HCT116 (cell line): ENCODE data around the gene C4orf54. TPM values are rescaled to one million over a fixed set of nuclear protein-coding genes. Genes with fewer than 3 reads are reported as not detected.

Experiments used
- ATAC-seq: fragments of 200-7000 bp; cut with Tn5 transposase; 2 replicates; pipeline ENCODE4 v1.9.1; 2020; ENCODE audit warnings: mild to moderate bottlenecking, moderate library complexity
- Bru-seq: library from RNA; stranded (reverse); fragments of 400-500 nt; gene quantifications from one replicate; lab custom pipeline; 2021; lab: Mats Ljungman, UMichigan
- BruChase-seq, 2 experiments: library from RNA; stranded (reverse); fragments of 400-500 nt; gene quantifications; one replicate each; lab custom pipeline; 2021; lab: Mats Ljungman, UMichigan
- BruUV-seq: library from RNA; stranded (reverse); fragments of 400-500 nt; replicated peaks from 2 replicates; lab custom pipeline; 2021; lab: Mats Ljungman, UMichigan
- CTCF ChIA-PET: fragments of 300-600 bp; sonication (Branson Sonifier 250); formaldehyde crosslinking; loops from one replicate; lab custom pipeline; 2021; ENCODE audit warnings: antibody characterized with exemption; lab: Charles Lee
- POLR2A ChIA-PET: fragments of 300-600, 350-600 bp; sonication (Branson Sonifier 250); formaldehyde crosslinking; loops from one replicate; lab custom pipeline; 2021; ENCODE audit warnings: antibody characterized with exemption; lab: Charles Lee
- RAD21 ChIA-PET, 2 experiments: fragments of 300-600 bp; sonication (Branson Sonifier 250); formaldehyde crosslinking; loops; one replicate each; lab custom pipeline; 2023; ENCODE audit warnings: low total read pairs in 2 of 2; ENCODE audit not compliant: uncharacterized antibody in 2 of 2, unreplicated experiment in 2 of 2, low non-redundant PET in 1 of 2; lab: Charles Lee
- DNase-seq: peaks from one replicate; pipeline ENCODE4 v3.0.0-alpha.2; 2010; ENCODE audit warnings: low read depth, low spot score
- H2AFZ ChIP-seq: fragments of 200-600 bp; shearing (Covaris generic), sonication (generic); 2 replicates; pipeline ENCODE4 v1.6.1; 2017; ENCODE audit warnings: low read depth, mixed run types, mixed read lengths, antibody characterized with exemption, low read length; ENCODE audit not compliant: poor library complexity, severe bottlenecking
- H3K27ac ChIP-seq: 2 replicates; pipeline ENCODE4 v1.5.1; 2012; ENCODE audit warnings: low read depth, low read length
- H3K27me3 ChIP-seq: fragments of 200-600 bp; sonication (generic); 2 replicates; pipeline ENCODE4 v1.6.1; 2016; ENCODE audit warnings: mixed run types, low read length, mixed read lengths; ENCODE audit not compliant: insufficient read depth
- H3K36me3 ChIP-seq, 2 experiments: fragments of 200-500 bp in 1 of 2; fragments of 200-600 bp in 1 of 2; sonication (Bioruptor generic) in 1 of 2; sonication (generic) in 1 of 2; 2 replicates each; pipeline versions ENCODE4 v1.5.1 to v1.6.1; 2014 to 2016; ENCODE audit warnings: low read length in 2 of 2, inconsistent platforms in 1 of 2, mixed read lengths in 1 of 2, mixed run types in 1 of 2; ENCODE audit not compliant: insufficient read depth in 2 of 2, control insufficient read depth in 1 of 2
- H3K4me1 ChIP-seq, 2 experiments: fragments of 200-600 bp in 1 of 2; sonication (generic) in 1 of 2; 2 replicates each; pipeline versions ENCODE4 v1.5.1 to v1.6.1; 2012 to 2017; ENCODE audit warnings: low read length in 2 of 2, inconsistent platforms in 1 of 2, mild to moderate bottlenecking in 1 of 2, mixed read lengths in 1 of 2, mixed run types in 1 of 2, moderate library complexity in 1 of 2; ENCODE audit not compliant: insufficient read depth in 2 of 2, control insufficient read depth in 1 of 2
- H3K4me2 ChIP-seq: fragments of 200-600 bp; sonication (generic); 2 replicates; pipeline ENCODE4 v1.6.1; 2017; ENCODE audit warnings: mixed run types, low read length, mixed read lengths
- H3K4me3 ChIP-seq, 2 experiments: fragments of 200-600 bp in 1 of 2; sonication (generic) in 1 of 2; replicated peaks in 1 of 2; 2 replicates each; pipeline ENCODE4 v1.5.1; 2011 to 2016; ENCODE audit warnings: low read length in 2 of 2, control low read depth in 1 of 2, low read depth in 1 of 2, mild to moderate bottlenecking in 1 of 2, mixed read lengths in 1 of 2, mixed run types in 1 of 2
- H3K79me2 ChIP-seq: fragments of 200-600 bp; sonication (generic); 2 replicates; pipeline ENCODE4 v1.6.1; 2017; ENCODE audit warnings: mild to moderate bottlenecking, mixed run types, low read length, moderate library complexity, mixed read lengths; ENCODE audit not compliant: insufficient read depth
- H3K9ac ChIP-seq: fragments of 200-600 bp; sonication (generic); 2 replicates; pipeline ENCODE4 v1.6.1; 2016; ENCODE audit warnings: low read length, mixed read lengths
- H3K9me2 ChIP-seq: fragments of 200-600 bp; sonication (generic), shearing (Covaris generic); 2 replicates; pipeline ENCODE4 v1.6.1; 2017; ENCODE audit warnings: mixed run types, mild to moderate bottlenecking, moderate library complexity; ENCODE audit not compliant: insufficient read depth
- H3K9me3 ChIP-seq, 2 experiments: fragments of 200-500 bp in 1 of 2; fragments of 200-600 bp in 1 of 2; sonication (Bioruptor generic) in 1 of 2; sonication (generic) in 1 of 2; 2 replicates each; pipeline ENCODE4 v1.6.1; 2014 to 2017; ENCODE audit warnings: low read length in 2 of 2, mixed read lengths in 2 of 2, inconsistent platforms in 1 of 2, low read depth in 1 of 2, mild to moderate bottlenecking in 1 of 2, mixed run types in 1 of 2, moderate library complexity in 1 of 2; ENCODE audit not compliant: control insufficient read depth in 1 of 2, insufficient read depth in 1 of 2
- H4K20me1 ChIP-seq: fragments of 200-600 bp; sonication (generic), shearing (Covaris generic); 2 replicates; pipeline ENCODE4 v1.6.1; 2017; ENCODE audit warnings: mixed run types, mild to moderate bottlenecking, moderate library complexity; ENCODE audit not compliant: insufficient read depth
- ATF3 ChIP-seq: IDR thresholded peaks from 2 replicates; pipeline ENCODE4 v1.6.1; 2012
- CEBPB ChIP-seq: IDR thresholded peaks from 2 replicates; pipeline ENCODE4 v1.6.1; 2012; ENCODE audit warnings: low read depth
- ELF1 ChIP-seq: IDR thresholded peaks from 2 replicates; pipeline ENCODE4 v1.6.1; 2012; ENCODE audit warnings: low read depth, borderline replicate concordance
- EZH2 ChIP-seq: fragments of 200-600 bp; sonication (generic); IDR thresholded peaks from 2 replicates; pipeline ENCODE4 v1.6.1; 2017; ENCODE audit warnings: antibody characterized with exemption, mixed run types
- EZH2phosphoT487 ChIP-seq: fragments of 200-600 bp; IDR thresholded peaks from 2 replicates; pipeline ENCODE4 v1.6.1; 2018; ENCODE audit warnings: antibody characterized with exemption, borderline replicate concordance
- POLR2AphosphoS5 ChIP-seq: IDR thresholded peaks from 2 replicates; pipeline ENCODE4 v1.6.1; 2011; ENCODE audit warnings: mild to moderate bottlenecking, low read depth, low read length, moderate library complexity
- REST ChIP-seq: IDR thresholded peaks from 2 replicates; pipeline ENCODE4 v1.6.1; 2012; ENCODE audit warnings: low read depth
- SP1 ChIP-seq: IDR thresholded peaks from 2 replicates; pipeline ENCODE4 v1.6.1; 2012; ENCODE audit warnings: low read depth
- TCF7L2 ChIP-seq: IDR thresholded peaks from 2 replicates; pipeline ENCODE4 v1.7.0; 2011; ENCODE audit warnings: borderline replicate concordance, inconsistent platforms; ENCODE audit not compliant: insufficient read depth, insufficient read length; ENCODE audit errors: extremely low read depth
- ZNF274 ChIP-seq: fragments of 200-500 bp; sonication (Bioruptor generic); IDR thresholded peaks from 2 replicates; pipeline ENCODE4 v1.6.1; 2014; ENCODE audit warnings: mild to moderate bottlenecking, low read depth, low read length, inconsistent platforms
- intact Hi-C: fragments of 100-400 bp; cut with micrococcal nuclease; formaldehyde crosslinking; loops from 2 replicates; pipeline ENCODE4 v1.10.0; 2022
- long read RNA-seq: library from polyadenylated mRNA; unstranded; transcript quantifications from one replicate; pipeline ENCODE4 v2.0.0, GENCODE V29; 2021; ENCODE audit not compliant: unreplicated experiment
- polyA plus RNA-seq: library from polyadenylated mRNA; unstranded; fragments of >200 nt; gene quantifications from 2 replicates; pipeline ENCODE4 v1.2.1, GENCODE V29; 2012; ENCODE audit warnings: missing spikeins
- total RNA-seq: library from RNA; stranded (reverse); gene quantifications from one replicate; pipeline ENCODE4 v1.2.1, GENCODE V29; 2021; ENCODE audit not compliant: unreplicated experiment
- TF ChIP-seq, protein P1 (sequence below), 3 experiments: fragments of 200-600 bp in 1 of 3; sonication (generic) in 1 of 3; IDR thresholded peaks in 2 of 3; conservative IDR thresholded peaks in 1 of 3; 2 replicates each; pipeline ENCODE4 v1.5.1; 2012 to 2017; ENCODE audit warnings: low read depth in 2 of 3, low read length in 2 of 3, antibody characterized with exemption in 1 of 3, borderline replicate concordance in 1 of 3, control low read depth in 1 of 3, mild to moderate bottlenecking in 1 of 3, mixed read lengths in 1 of 3, mixed run types in 1 of 3, moderate library complexity in 1 of 3; ENCODE audit not compliant: insufficient read depth in 1 of 3
- TF ChIP-seq, protein P2 (sequence below): IDR thresholded peaks from 2 replicates; pipeline ENCODE4 v1.6.1; 2012
- TF ChIP-seq, protein P3 (sequence below): IDR thresholded peaks from 2 replicates; pipeline ENCODE4 v1.6.1; 2011; ENCODE audit warnings: mild to moderate bottlenecking, low read length, moderate library complexity; ENCODE audit not compliant: insufficient replicate concordance; ENCODE audit errors: extremely low read depth

Gene C4orf54
- not detected for total RNA-seq
- polyA plus RNA-seq, result under 0.01 TPM in 1 of 2 replicates, not detected in the other
- not detected for Bru-seq, nascent RNA
- percentile 8 among the genes with signal in this experiment for BruChase-seq, experiment 1, labeled RNA remaining after a 6-hour chase
- percentile 5 among the genes with signal in this experiment for BruChase-seq, experiment 2, labeled RNA remaining after a 2-hour chase
- long read RNA-seq, result 0 reads

DNA sequence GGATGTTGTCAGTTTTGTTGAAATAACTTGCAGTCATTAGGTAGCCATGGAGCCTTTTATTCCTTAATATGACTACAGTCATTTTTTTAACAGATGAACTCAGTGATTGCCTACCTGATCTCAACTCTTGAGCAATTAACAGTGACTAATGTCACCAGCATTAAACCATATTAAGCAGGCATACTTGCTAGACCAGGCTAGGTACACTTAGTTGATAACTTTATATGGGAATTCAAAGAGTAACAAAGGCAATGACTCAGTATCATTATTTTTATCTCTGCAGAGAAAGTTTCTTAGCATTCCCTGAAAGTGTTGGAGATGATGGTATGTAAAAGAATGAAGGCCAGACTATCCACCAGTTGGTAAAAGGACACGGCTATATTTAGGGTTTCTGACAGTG is at the start of gene C4orf54:
Gene C4orf54 (minus strand): TSS at position 31 of the 400 bp plus-strand sequence. CDS start 3,180 bp downstream, outside the sequence.
- TF ChIP-seq ATF3, result no peak
- no peak for TF ChIP-seq EZH2phosphoT487
- no peak for TF ChIP-seq TCF7L2
- no peak for TF ChIP-seq EZH2
- no peak for TF ChIP-seq ELF1
- TF ChIP-seq, protein P1, sequence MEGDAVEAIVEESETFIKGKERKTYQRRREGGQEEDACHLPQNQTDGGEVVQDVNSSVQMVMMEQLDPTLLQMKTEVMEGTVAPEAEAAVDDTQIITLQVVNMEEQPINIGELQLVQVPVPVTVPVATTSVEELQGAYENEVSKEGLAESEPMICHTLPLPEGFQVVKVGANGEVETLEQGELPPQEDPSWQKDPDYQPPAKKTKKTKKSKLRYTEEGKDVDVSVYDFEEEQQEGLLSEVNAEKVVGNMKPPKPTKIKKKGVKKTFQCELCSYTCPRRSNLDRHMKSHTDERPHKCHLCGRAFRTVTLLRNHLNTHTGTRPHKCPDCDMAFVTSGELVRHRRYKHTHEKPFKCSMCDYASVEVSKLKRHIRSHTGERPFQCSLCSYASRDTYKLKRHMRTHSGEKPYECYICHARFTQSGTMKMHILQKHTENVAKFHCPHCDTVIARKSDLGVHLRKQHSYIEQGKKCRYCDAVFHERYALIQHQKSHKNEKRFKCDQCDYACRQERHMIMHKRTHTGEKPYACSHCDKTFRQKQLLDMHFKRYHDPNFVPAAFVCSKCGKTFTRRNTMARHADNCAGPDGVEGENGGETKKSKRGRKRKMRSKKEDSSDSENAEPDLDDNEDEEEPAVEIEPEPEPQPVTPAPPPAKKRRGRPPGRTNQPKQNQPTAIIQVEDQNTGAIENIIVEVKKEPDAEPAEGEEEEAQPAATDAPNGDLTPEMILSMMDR (IDR thresholded peaks at IDR 0.05 in 2 of 3, conservative IDR thresholded peaks at IDR 0.05 in 1 of 3; ENCODE audit: borderline replicate concordance in 1 of 3, insufficient read depth in 1 of 3, low read depth in 2 of 3, low read length in 2 of 3), result no peak
- no peak for TF ChIP-seq CEBPB
- TF ChIP-seq SP1, result no peak
- no peak for TF ChIP-seq POLR2AphosphoS5
- TF ChIP-seq, protein P2, sequence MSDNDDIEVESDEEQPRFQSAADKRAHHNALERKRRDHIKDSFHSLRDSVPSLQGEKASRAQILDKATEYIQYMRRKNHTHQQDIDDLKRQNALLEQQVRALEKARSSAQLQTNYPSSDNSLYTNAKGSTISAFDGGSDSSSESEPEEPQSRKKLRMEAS, result no peak
- no peak for TF ChIP-seq ZNF274
- TF ChIP-seq, protein P3, sequence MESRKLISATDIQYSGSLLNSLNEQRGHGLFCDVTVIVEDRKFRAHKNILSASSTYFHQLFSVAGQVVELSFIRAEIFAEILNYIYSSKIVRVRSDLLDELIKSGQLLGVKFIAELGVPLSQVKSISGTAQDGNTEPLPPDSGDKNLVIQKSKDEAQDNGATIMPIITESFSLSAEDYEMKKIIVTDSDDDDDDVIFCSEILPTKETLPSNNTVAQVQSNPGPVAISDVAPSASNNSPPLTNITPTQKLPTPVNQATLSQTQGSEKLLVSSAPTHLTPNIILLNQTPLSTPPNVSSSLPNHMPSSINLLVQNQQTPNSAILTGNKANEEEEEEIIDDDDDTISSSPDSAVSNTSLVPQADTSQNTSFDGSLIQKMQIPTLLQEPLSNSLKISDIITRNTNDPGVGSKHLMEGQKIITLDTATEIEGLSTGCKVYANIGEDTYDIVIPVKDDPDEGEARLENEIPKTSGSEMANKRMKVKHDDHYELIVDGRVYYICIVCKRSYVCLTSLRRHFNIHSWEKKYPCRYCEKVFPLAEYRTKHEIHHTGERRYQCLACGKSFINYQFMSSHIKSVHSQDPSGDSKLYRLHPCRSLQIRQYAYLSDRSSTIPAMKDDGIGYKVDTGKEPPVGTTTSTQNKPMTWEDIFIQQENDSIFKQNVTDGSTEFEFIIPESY, result no peak
- TF ChIP-seq REST, result no peak
- no peak within 1 kb of the TSS for H3K9ac ChIP-seq
- DNase-seq (no peak), ATAC-seq (no peak)
- no TSS peak for BruUV-seq
- no peak within 1 kb of the TSS for H2AFZ ChIP-seq
- RAD21 ChIA-PET, result no interaction called here
- no peaks in the 10 kb centered on the region for H3K79me2 ChIP-seq
- no peaks in the 10 kb centered on the region for H4K20me1 ChIP-seq
- H3K4me1 ChIP-seq, result peaks cover 0 to 5% of the 10 kb centered on the region in 2 experiments; a peak in 2 of 4 replicates
- H3K9me2 ChIP-seq, result no peaks in the 10 kb centered on the region
- no peak within 1 kb of the TSS for H3K4me3 ChIP-seq
- no peaks in the 10 kb centered on the region for H3K27me3 ChIP-seq
- POLR2A ChIA-PET, result no interaction called here
- H3K4me2 ChIP-seq, result no peak within 1 kb of the TSS
- H3K36me3 ChIP-seq, result no peaks in the 10 kb centered on the region
- intact Hi-C loops, result no loop called here
- no peaks in the 10 kb centered on the region for H3K9me3 ChIP-seq
- CTCF ChIA-PET, result no interaction called here
- H3K27ac ChIP-seq, result no peak within 1 kb of the TSS
